ENCODE data around the gene OSBPL9. TPM values are rescaled to one million over a fixed set of nuclear protein-coding genes. Genes with fewer than 3 reads are reported as not detected.

The OSBPL9 gene
- total RNA-seq, 1 donor from 2014 or later, result 88.3 TPM

DNA sequence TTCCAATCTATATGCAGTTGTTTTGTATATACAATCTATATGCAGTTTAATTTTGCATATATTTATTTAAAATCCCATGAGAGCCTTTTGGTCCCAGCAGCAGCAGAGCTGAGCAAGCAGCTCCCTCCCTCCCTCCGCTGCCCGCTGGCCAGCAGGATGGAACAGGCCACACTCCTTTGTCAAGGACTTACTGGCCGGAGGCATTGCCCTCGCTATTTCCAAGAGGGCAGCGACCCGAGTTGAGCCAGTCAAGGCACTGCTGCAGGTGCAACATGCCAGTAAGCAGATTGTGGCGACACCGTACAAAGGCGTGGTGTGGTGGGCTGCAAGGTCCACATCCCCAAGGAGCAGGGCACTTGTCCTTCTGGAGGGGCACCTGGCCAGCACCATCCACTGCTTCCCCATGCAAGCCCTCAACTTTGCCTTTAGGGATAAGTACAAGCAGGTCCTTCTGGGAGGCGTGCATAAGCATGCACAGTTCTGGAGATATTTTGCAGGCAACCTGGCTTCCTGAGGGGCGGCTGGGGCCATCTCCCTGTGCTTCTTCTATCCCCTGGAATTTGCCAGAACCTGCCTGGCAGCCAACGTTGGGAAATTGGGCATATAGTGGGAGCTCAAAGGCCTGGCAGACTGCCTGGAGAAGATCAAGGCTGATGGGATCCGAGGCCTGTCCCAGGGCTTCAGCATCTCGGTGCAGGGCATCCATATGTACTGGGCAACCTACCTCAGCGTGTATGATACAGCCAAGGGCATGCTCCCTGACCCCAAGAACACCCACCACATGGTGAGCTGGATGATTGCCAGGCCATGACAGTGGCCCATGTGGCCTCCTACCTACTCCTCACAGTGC is 92.2 kb downstream of the OSBPL9 start:
- no peak overlapping the region for H3K4me3 Mint-ChIP-seq
- TF ChIP-seq, protein P1, sequence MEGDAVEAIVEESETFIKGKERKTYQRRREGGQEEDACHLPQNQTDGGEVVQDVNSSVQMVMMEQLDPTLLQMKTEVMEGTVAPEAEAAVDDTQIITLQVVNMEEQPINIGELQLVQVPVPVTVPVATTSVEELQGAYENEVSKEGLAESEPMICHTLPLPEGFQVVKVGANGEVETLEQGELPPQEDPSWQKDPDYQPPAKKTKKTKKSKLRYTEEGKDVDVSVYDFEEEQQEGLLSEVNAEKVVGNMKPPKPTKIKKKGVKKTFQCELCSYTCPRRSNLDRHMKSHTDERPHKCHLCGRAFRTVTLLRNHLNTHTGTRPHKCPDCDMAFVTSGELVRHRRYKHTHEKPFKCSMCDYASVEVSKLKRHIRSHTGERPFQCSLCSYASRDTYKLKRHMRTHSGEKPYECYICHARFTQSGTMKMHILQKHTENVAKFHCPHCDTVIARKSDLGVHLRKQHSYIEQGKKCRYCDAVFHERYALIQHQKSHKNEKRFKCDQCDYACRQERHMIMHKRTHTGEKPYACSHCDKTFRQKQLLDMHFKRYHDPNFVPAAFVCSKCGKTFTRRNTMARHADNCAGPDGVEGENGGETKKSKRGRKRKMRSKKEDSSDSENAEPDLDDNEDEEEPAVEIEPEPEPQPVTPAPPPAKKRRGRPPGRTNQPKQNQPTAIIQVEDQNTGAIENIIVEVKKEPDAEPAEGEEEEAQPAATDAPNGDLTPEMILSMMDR (conservative IDR thresholded peaks at IDR 0.05), result no peak
- H3K9me3 Mint-ChIP-seq, result no peaks in the 10 kb centered on the region
- H3K27me3 Mint-ChIP-seq, result no peaks in the 10 kb centered on the region
- no peaks in the 10 kb centered on the region for H3K36me3 Mint-ChIP-seq
- no peak for DNase-seq (ENCODE audit: extremely low spot score, unreplicated experiment)
- no peaks in the 10 kb centered on the region for H3K4me1 Mint-ChIP-seq (ENCODE audit: unreplicated experiment)
- H3K27ac Mint-ChIP-seq, result peak overlapping the region; percentile 32

DNA sequence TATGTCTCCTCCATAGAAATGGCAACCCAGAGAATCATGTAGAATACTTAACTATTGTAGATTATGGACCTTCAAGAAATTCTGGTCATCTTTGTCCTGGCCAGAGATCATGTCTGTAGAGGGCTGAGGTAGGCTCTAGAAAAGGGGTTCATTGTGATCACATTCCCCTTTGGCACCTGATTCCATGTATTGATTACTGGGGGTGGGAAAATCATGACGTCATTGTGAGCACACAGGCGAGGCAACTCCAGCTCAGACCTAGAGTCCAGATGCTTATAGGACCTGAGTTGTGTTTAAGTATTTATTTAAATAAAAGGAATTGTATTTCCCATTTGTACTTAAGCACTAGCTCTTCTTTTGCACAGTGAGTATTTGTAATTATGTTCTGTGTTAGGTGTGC is 93.1 kb downstream of the OSBPL9 start:
- no peak for DNase-seq (ENCODE audit: extremely low spot score, unreplicated experiment)
- TF ChIP-seq, protein P1 (conservative IDR thresholded peaks at IDR 0.05), result no peak
- Mint-ChIP-seq H3K36me3 (no peaks in the 10 kb centered on the region), H3K4me1 (ENCODE audit: unreplicated experiment) (no peaks in the 10 kb centered on the region), H3K27me3 (no peaks in the 10 kb centered on the region), H3K9me3 (no peaks in the 10 kb centered on the region), H3K4me3 (no peak overlapping the region), H3K27ac (peak overlapping the region; percentile 32)

DNA sequence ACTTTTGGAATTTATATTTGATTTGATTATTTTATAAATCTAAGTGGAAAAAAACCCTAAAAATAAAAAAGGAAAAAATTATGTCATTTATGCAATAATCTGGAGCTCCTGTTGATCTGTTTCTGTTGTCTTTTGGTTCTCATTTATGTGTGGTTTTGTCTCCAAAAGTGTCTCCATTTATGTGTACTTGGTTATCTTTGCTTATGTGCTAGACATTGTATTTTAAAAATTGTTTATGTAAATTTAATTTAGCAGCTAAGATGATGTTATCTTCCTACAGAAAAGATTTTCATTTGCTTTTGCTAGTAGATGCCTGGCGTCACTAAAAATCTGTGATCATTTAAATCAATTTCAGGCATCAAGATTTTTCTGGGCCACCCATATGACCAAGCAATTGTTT is 95.7 kb downstream of the OSBPL9 start:
- no peaks in the 10 kb centered on the region for H3K27me3 Mint-ChIP-seq
- DNase-seq (ENCODE audit: extremely low spot score, unreplicated experiment), result no peak
- no peak overlapping the region for H3K4me3 Mint-ChIP-seq
- H3K27ac Mint-ChIP-seq, result no peak overlapping the region
- no peaks in the 10 kb centered on the region for H3K4me1 Mint-ChIP-seq (ENCODE audit: unreplicated experiment)
- peaks cover 9% of the 10 kb centered on the region for H3K36me3 Mint-ChIP-seq
- TF ChIP-seq, protein P1 (conservative IDR thresholded peaks at IDR 0.05), result no peak
- no peaks in the 10 kb centered on the region for H3K9me3 Mint-ChIP-seq

DNA sequence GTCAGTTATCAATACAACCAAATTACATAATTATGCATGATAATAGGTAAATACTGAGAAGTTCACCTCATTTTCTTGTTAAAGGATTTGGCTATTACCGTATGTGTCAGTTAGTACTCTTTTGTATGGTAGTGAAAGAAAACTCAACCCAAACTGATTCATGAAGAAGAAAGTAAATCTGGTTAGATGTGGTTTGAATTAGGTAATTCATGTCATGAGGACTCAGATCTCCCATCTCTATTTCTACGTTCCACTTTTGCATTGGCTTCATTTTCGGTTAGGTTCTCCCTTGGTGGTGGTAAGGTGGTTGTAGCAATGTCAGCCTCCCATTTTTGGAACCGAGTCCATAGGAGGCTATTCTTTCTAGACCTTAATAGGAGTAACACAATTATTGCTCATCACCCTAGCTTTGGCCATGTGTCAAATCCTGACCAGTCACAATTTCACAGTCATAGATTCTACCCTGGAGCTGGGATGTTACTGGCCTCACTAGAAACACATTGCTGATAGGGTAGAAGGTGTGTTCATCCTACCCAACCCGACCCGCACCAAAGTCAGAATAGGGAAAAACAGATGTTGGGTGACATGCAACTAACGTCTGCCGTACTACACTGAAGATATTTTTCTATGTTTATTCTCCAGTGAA is 97.6 kb downstream of the OSBPL9 start:
- H3K27me3 Mint-ChIP-seq, result no peaks in the 10 kb centered on the region
- H3K27ac Mint-ChIP-seq, result no peak overlapping the region
- H3K9me3 Mint-ChIP-seq, result no peaks in the 10 kb centered on the region
- DNase-seq (ENCODE audit: extremely low spot score, unreplicated experiment), result no peak
- no peak overlapping the region for H3K4me3 Mint-ChIP-seq
- TF ChIP-seq, protein P1 (conservative IDR thresholded peaks at IDR 0.05), result no peak
- no peaks in the 10 kb centered on the region for H3K4me1 Mint-ChIP-seq (ENCODE audit: unreplicated experiment)
- peaks cover 19% of the 10 kb centered on the region for H3K36me3 Mint-ChIP-seq

DNA sequence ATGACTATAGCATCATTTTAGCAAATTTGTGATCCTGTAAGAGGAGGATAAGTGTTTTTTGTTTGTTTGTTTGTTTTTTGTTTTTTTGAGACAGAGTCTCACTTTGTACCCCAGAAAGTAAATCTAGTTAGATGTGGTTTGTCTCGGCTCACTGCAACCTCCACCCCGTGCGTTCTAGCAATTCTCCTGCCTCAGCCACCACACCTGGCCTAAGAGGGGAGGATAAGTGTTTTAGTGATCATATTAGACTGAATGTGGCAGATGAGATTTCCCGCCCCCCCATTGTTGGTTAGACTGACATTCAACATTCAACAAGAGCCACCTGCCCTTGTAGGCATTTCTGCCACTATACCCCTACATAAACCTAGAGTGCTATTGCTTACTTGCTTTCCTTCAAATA is 98.5 kb downstream of the OSBPL9 start:
- TF ChIP-seq, protein P1 (conservative IDR thresholded peaks at IDR 0.05), result no peak
- Mint-ChIP-seq H3K4me1 (ENCODE audit: unreplicated experiment) (no peaks in the 10 kb centered on the region), H3K27ac (no peak overlapping the region)

More for the DNA sequence above, 98.5 kb downstream of the OSBPL9 start:
- H3K27me3 Mint-ChIP-seq, result no peaks in the 10 kb centered on the region
- peaks cover 23% of the 10 kb centered on the region for H3K36me3 Mint-ChIP-seq
- DNase-seq (ENCODE audit: extremely low spot score, unreplicated experiment), result no peak
- no peaks in the 10 kb centered on the region for H3K9me3 Mint-ChIP-seq
- H3K4me3 Mint-ChIP-seq, result no peak overlapping the region

Data from type B pancreatic cell (in vitro differentiated cells).